Iris pigment epithelial cell (primary cell): ENCODE data around the gene ZBTB11.
"Not testable (repeated sequence)": the region's sequence is repeated elsewhere in the genome, so short reads cannot be mapped to it uniquely, and the experiment has no call there.

Source experiments
- DNase-seq: peaks from one replicate; pipeline ENCODE4 v3.0.0-alpha.2; 2011; ENCODE audit warnings: low read depth

ZBTB11 gene

DNA sequence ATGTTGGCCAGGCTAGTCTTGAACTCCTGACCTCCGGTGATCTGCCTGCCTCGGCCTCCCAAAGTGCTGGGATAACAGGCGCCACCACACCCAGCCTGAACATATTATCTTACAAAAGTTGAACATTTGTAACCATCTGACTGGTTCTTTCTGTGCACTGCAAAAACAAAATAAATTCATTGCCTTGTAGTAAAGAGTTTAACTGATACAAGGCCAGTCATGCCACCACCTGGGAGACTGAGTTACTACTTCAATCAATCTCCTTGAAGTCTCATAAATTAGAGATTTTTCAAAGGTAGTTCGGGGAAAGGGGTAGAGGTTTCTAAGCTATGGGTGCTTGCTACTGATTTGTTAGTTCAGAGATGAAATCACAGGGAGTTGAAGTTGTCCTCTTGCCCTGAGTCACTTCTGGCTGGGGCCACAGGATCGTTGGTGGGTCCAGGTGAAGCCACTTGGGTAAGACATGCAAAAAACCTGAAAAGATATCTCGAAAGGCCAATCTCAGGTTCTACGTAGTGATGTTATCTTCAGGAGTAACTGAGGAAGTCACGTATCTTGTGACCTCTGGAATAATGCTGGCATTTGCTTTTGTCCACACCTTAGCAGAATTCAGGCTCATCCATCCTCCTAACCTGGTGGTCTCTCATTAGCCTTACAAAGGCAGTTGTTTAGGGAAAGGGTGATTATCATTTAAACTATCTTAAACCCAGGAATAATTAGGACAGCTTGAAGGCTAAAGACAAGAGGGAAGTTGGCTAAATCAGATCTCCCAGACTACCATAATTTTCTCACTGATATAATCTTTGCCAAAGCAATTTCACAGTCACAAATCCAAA lies 33.7 kb downstream of the ZBTB11 start:
- DNase-seq: no peak

DNA sequence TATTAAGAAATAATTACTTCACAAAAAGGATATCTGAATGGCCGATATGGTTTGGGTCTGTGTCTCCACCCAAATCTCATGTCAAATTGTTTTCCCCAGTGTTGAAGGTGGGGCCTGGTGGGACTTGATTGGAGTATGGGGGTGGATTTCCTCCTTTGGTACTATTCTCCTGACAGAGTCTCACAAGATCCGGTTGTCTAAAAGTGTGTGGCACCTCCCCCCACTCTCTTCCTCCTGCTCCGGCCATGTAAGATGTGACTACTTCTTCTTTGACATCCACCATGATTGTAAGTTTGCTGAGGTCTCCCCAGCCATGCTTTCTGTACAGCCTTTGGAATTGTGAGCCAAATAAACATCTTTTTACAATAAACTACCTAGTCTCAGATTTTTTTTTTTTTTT lies 34.5 kb downstream of the ZBTB11 start:
- no peak for DNase-seq

DNA sequence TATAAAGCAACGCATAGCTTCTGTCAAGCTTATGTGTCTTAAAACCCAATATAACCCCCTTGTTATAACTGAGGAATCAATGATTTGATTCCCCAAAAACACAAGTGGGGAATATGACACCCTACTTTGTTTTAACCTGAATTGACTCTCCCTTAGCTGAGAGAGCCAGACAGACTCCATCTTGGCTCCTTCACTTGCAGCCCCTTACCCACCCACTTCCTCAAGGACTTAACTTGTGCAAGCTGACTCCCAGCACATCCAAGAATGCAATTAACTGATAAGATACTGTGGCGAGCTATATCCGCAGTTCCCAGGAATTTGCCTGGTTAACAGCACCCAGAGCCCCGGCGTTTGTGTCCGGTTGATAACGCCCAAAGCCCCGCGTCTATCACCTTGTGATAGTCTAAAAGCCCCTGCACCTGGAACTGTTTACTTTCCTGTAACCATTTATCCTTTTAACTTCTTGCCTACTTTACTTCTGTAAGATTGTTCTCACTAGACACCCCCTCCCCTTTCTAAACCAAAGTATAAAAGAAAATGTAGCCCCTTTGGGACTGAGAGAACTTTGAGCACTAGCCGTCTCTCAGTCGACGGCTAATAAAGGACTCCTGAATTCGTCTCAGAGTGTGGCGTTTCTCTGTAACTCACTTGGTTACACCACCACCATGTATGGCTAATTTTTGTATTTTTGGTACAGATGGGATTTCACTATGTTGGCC lies 35.4 kb downstream of the ZBTB11 start:
- DNase-seq: not testable (repeated sequence)

DNA sequence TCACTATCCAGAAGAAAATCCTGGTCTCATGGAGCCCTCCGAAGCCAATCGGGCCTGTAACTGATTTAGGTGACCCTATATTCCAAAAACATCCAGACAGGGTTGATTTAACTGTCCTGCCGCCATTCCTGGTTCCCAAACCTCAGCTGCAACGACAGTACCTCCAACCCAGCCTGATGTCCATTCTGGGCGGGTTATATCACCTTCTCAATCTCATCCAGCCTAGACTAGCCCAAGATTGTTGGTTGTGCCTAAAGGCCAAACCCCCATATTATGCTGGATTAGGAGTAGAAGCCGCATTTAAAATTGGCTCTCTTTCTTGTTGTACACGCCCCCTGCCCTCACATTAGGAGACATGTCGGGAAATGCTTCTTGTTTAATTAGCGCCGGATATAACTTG lies 36.7 kb downstream of the ZBTB11 start:
- no peak for DNase-seq

DNA sequence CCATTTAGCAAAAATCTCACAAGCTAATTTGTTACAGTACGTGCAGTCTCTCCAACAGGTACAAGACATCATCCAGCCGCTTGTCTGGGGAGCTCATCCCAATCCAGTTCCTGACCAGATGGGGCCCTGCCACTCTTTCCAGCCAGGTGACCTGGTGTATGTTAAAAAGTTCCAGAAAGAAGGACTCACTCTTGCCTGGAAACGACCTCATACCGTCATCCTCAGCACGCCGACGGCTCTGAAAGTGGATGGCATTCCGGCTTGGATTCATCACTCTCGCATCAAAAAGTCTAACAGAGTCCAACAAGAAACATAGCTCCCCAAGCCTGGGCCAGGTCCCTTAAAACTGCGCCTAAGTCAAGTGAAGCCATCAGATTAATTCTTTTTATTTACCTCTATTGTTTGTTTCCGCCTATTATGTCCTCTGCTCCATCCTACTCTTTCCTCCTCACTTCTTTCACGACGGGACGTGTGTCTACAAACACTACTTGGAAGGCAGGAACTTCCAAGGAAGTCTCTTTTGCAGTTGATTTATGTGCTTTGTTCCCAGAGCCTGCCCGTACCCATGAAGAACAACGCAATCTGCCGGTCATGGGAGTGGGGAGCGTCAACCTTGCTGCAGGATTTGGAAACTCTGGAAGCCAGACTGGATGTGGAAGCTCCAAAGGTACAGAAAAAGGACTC lies 37.5 kb downstream of the ZBTB11 start:
- no peak for DNase-seq

DNA sequence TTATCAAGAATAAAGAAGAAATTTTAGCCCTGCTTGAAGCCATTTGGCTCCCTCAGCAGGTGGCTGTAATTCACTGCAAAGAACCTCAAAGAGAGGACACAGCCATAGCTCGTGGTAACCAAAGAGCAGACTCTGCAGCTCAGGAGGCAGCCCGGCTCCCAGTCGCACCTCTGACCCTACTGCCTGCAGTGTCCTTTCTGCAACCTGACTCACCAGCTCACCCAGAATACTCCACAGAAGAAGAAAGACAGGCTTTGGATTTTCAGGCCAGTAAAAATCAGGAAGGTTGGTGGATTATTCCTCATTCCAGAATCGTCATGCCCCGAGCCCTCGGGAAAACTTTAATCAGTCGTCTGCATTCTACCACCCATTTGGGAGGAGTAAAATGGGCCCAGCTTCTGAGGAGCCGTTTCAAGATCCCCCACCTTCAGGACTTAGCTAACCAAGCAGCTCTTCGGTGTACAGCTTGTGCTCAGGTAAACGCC lies 38.6 kb downstream of the ZBTB11 start:
- DNase-seq: peak; percentile 7

DNA sequence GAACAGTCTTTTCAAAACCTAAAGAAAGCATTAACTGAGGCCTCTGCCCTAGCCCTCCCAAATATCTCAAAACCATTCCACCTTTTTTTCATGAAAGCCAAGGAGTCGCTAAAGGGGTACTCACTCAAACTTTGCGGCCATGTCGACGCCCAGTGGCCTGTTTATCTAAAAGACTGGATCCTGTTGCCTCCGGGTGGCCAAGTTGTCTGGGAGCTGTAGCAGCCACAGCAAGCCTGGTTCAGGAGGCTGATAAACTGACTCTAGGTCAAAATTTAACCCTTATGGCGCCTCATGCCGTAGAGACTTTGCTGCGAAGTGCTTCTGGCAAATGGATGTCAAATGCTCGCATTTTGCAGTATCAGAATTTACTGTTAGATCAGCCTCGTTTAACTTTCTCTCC lies 39.5 kb downstream of the ZBTB11 start:
- DNase-seq: no peak

DNA sequence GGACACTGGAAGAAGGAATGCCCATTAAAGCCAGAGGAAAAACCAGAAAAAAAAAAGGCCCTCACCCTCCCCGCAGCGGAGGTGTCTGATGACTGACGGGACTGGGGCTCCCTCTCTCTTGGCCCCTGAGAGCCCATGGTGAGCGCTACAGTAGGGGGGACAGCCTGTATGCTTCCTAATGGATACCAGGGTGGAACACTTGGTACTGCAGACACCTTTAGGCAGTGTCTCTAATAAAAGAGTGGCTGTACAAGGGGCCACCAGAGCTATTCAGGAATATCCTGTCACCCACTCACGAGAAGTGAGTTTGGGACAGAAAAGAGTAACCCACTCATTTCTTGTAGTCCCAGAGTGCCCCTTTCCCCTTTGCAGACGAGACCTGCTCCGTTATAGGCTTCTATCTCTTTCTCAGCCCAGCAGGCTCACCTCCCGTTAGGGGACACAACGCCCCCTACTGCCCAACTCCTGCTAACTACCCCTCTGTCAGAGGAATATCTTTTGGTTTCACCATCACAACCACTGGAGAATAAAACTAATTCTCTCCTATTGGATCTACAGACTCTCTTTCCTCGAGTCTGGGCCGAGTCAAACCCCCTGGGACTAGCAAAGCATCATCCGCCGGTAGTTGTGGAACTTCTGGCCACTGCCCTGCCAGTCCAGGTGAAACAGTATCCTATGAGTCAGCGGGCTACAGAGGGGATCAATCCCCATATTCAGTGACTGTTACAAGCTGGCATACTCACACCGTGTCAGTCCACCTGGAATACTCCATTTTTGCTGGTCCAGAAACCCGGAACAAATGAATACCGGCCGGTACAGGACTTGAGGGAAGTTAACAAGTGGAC lies 40.8 kb downstream of the ZBTB11 start:
- peak; percentile 35 for DNase-seq

DNA sequence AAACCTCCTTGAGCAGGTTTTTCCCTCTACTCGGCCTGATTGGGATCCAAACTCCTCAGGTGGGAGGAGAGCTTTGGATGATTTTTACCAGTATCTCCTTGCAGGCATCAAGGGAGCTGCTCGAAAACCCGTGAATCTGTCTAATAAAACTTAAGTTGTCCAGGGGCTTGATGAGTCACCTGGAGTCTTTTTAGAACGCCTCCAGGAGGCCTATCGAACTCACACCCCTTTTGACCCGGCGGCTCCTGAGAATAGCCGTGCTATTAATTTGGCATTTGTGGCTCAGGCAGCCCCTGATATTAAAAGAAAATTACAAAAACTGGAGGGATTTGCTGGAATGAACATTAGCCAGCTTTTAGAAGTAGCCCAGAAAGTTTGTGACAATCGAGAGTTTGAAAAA lies 41.6 kb downstream of the ZBTB11 start:
- no peak for DNase-seq

DNA sequence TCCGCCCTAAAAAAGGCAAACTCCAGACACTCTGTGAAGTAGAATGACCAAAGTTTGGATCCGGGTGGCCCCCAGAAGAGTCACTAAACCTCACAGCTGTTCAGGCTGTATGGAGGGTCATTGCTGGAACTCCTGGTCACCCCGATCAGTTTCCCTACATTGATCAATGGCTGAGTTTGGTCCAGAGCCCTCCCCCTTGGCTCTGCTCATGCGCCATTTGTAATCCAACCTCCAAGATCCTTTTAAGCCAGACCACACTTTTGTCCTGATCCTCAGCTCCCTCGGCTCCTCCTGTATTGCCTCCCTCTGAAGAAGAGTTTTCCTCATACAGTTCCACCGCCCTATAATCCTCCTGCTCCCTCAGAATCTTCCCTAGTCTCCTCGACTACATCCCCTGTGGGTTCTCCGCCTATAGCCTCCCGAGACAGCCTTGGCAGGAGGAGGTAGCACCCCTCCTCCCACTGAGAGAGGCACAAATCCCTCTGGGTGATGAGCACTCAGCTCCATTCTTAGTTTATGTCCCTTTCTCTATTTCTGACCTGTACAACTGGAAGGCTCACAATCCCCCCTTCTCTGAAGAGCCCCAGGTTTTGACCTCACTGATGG lies 42.2 kb downstream of the ZBTB11 start:
- no peak for DNase-seq

DNA sequence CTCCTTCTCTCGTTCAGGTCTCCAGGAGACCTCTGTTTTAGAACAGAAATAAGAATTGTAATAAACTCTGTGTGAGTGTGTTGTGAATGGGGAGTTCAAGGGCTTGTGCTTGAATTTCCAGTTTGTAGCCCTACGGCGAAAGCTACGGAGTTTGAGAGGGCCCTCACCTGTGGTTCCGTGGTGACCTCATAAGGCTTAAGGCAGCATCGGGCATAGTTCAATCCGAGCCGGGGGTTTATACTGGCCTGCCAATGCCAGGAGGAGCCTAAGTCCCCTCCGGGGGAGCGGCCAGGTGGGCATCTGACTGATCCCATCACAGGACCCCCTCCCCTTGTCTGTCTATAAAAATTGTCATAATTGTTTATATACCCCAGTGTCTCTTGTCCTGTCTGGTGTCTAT lies 43.7 kb downstream of the ZBTB11 start:
- no peak for DNase-seq

DNA sequence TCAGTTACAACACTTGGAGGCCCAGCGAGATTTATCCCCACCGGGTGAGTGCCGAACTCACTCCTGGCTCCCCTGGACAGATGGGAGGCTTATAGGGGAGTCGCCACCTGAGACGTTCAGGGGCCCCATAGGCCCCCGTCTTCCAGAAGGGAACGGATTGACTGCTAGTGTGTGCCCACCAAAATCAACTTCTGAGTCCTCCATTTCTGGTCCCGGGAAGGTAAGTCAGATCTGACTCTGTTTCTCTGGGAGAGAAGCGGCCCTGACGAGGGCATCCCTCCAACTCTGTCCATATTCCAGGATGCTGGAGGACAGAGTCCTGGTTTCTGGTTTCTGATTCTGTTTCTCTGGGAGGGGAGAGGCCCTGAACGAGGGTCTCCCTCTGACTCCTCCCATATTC lies 44.3 kb downstream of the ZBTB11 start:
- DNase-seq: no peak

DNA sequence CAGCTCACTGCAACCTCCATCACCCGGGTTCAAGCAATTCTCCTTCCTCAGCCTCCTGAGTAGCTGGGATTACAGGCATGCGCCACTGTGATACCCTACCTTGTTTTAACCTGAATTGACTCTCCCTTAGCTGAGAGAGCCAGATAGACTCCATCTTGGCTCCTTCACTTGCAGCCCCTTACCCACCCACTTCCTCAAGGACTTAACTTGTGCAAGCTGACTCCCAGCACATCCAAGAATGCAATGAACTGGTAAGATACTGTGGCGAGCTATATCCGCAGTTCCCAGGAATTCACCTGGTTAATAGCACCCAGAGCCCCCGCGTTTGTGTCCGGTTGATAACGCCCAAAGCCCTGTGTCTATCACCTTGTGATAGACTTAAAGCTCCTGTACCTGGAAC lies 45.0 kb downstream of the ZBTB11 start:
- DNase-seq: not testable (repeated sequence)

DNA sequence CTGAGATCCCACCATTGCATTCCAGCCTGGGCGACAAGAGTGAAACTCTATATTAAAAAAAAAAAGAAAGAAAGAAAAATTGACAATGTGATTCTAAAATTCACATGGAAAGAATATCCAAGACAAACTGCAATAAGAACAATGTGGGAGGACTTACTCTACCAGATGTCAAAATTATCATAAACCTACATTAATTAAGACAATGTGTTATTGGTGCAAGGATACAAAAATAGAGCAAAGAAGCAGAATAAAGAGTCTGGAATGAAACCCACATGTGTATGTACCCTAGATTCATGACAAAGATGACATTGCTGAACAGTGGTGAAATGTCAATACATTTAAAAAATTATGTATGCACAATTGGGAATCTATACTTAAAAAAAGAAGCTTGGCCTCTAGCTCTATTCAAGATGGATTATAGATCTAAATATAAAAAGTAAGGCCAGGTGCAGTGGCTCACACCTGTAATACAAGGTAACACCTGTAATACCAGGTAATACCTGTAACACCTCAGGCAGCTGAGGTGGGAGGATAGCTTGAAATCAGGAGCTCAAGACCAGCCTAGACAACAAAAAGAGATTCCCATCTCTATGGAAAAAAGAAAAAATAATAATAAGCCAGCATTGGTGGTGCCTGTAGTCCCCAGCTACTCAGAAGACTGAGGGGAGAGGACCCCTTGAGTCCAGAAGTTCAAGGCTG lies 45.7 kb downstream of the ZBTB11 start:
- DNase-seq: no peak

DNA sequence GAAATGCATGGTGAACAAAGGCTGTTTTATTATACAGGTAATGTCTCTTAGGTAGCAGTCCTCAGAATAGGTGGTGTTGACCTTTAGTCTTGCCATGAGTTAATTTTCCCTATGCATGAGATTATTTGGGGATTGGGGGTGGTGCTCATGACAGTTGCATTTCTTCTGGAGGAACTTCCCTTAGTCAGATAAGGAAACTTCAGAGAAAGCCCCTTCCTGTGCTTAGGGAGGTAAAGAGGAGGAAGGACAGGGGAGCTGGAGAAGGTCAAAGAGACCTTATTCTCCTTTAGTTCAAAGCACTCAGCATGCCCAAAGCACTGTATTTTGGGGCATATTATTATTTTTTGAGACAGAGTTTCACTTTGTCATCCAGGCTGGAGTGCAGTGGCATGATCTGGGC lies 47.7 kb downstream of the ZBTB11 start:
- DNase-seq: no peak

DNA sequence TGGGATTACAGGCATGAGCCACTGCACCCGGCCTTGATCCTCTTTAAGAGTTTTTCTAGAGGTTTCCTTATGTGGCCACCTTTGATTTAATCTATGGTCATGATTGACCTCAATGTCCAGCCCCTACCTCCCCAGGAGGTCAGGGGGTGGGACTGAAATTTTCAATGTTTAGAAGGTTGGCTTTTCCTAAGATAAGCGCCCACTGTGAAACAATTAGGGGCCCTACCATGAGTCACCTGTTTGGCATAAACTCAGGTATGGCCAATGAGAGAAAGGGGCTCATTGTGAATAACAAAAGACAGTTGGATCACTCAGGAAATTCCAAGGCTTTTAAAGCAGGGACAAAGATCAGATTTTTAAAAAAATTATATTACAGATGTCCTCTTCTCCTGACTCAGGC lies 51.1 kb downstream of the ZBTB11 start:
- DNase-seq: no peak

DNA sequence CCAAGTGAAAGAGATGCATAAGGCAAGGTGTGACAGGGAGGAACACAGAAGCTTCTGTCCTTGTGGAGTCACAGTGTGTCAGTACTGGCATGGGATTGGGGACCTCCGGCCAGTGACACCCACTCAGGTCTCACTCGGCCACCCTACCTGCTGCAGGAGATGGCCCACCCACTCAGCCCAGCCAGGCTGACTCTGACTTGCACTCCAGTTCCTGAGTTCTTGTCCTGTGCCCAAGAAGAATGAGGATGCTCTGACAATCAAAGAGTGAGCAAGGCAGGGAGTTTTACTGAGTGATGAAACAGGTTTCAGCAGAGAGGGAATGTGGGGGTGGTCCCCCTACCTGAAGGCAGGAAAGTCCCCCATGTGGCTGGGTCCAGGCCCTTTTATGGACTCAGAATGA lies 52.1 kb downstream of the ZBTB11 start:
- DNase-seq: no peak

DNA sequence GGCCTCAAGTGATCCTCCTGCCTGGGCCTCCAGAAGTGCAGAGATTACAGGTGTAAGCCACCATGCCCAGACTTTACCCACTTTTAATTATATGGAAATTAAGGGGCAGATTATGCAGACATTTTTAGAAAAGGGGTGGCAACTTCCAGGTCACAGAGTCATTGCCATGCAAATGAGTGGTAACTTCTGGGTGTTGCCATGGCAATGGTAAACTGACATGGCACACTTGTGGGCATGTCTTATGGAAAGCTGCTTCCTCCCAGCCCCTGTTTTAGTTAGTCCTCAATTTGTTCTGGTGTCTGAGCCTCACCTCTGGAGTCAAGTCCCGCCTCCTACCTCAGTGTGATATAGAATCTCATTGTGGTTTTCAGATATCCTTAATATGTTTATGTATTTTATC lies 53.3 kb downstream of the ZBTB11 start:
- DNase-seq: no peak

DNA sequence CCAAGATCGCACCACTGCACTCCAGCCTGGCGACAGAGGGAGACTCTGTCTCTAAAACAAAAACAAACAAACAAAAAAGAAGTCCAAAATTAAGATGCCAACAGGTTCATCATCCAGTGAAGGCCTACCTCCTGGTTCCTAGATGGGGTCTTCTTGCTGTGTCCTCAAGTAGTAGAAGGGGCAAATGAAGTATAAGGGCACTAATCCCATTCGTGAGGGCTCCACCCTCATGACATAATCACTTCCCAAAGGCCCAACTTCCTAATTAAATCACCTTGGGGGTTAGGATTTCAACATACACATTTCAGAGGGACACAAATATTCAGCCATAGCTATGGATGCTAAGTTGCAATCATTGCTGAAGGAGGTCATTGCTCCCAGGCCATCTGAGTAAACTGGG lies 57.2 kb downstream of the ZBTB11 start:
- DNase-seq: no peak

DNA sequence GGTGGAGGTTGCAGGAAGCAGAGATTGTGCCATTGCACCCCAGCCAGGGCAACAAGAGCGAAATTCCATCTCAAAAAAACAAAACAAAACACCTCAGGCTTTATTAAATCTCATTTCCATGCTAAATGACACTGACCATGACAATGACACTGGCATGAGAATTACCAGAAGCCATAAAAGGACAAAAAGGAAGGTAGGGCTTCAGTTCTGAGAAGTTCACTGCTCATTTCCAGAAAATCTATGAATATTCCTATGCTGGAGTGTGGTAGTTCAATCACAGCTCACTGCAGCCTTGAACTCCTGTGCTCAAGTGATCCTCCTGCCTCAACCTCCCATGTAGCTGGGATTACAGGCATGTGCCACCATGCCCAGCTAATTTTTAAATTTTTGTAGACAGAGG lies 58.2 kb downstream of the ZBTB11 start:
- DNase-seq: no peak

DNA sequence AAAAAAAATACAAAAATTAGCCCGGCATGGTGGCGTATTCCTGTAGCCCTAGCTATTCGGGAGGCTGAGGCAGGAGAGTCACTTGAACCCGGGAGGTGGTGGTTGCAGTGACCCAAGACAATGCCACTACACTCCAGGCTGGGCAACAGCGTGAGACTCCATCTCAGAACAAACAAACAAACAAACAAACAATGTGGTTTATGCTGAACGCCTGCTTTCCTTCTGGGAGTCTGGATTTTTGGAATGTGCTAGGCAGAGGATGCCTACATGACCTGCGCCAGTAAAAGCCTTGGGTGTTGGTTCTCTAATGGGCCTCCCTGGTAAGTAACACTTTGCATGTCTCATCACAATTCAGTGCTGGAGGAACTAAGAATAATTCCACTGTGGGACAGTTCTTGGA lies 59.5 kb downstream of the ZBTB11 start:
- no peak for DNase-seq
